PC-9 (cell line): Measurements from ENCODE around the gene KRT14.

Source experiments
- EZH2 ChIP-seq: fragments of 200-600 bp; sonication (generic); IDR thresholded peaks from 2 replicates; pipeline ENCODE4 v1.8.0; 2017; ENCODE audit warnings: antibody characterized with exemption, low read depth
- TF ChIP-seq, protein P1 (sequence below): fragments of 200-600 bp; sonication (generic); conservative IDR thresholded peaks from 2 replicates; pipeline ENCODE4 v1.6.1; 2017; ENCODE audit warnings: mixed run types, antibody characterized with exemption, mild to moderate bottlenecking, moderate library complexity

DNA sequence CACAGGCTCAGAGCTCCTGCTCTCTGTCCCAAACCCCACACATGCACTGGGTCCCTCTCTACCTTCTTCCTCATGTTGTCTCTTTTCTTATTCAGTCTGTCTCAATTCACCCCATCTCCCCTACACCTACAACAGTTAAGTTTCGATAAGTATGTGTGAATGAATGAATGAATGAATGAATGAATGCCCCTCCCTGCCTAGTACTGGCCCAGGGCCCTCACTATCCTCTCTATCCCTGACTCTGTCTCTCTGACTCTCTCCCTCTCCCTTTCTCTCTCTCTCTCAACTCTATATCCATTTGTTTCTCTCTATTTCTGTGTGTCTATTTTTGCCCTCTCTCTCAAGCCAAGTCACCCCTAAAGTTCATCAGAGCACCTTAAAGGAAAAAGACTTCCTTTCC lies 8.2 kb downstream of the KRT14 start:
- TF ChIP-seq, protein P1, sequence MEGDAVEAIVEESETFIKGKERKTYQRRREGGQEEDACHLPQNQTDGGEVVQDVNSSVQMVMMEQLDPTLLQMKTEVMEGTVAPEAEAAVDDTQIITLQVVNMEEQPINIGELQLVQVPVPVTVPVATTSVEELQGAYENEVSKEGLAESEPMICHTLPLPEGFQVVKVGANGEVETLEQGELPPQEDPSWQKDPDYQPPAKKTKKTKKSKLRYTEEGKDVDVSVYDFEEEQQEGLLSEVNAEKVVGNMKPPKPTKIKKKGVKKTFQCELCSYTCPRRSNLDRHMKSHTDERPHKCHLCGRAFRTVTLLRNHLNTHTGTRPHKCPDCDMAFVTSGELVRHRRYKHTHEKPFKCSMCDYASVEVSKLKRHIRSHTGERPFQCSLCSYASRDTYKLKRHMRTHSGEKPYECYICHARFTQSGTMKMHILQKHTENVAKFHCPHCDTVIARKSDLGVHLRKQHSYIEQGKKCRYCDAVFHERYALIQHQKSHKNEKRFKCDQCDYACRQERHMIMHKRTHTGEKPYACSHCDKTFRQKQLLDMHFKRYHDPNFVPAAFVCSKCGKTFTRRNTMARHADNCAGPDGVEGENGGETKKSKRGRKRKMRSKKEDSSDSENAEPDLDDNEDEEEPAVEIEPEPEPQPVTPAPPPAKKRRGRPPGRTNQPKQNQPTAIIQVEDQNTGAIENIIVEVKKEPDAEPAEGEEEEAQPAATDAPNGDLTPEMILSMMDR: no peak
- no peak for TF ChIP-seq EZH2
